ENCODE data around the gene RUSF1. TPM values are rescaled to one million over a fixed set of nuclear protein-coding genes. Genes with fewer than 3 reads are reported as not detected.
"Not testable (repeated sequence)": the region's sequence is repeated elsewhere in the genome, so short reads cannot be mapped to it uniquely, and the experiment has no call there.

Gene RUSF1
- polyA plus RNA-seq, 3 donors, result 69.2 to 72.4 (median 71.8) TPM

GRCh38 chr16:31488468-31489297 lies 19.5 kb downstream of the RUSF1 start:
- no peak for DNase-seq (ENCODE audit: low read depth in 3 of 3, low spot score in 2 of 3)

- DNase-seq (ENCODE audit: low read depth in 3 of 3, low spot score in 2 of 3), result no peak
Observed at GRCh38 chr16:31487720-31488467, 20.3 kb downstream of the RUSF1 start.

- no peak for DNase-seq (ENCODE audit: low read depth in 3 of 3, low spot score in 2 of 3)
Observed at GRCh38 chr16:31487071-31487719, 21.0 kb downstream of the RUSF1 start.

- no peak for DNase-seq (ENCODE audit: low read depth in 3 of 3, low spot score in 2 of 3)
Observed at GRCh38 chr16:31486045-31486444, 22.1 kb downstream of the RUSF1 start.

GRCh38 chr16:31485571-31485970 lies 22.6 kb downstream of the RUSF1 start:
- DNase-seq (ENCODE audit: low read depth in 3 of 3, low spot score in 2 of 3), result no peak

- no peak for DNase-seq (ENCODE audit: low read depth in 3 of 3, low spot score in 2 of 3)
Observed at GRCh38 chr16:31484491-31485171, 23.6 kb downstream of the RUSF1 start.

- DNase-seq (ENCODE audit: low read depth in 3 of 3, low spot score in 2 of 3), result not testable (repeated sequence)
Observed at GRCh38 chr16:31484048-31484447, 24.1 kb downstream of the RUSF1 start.

- DNase-seq (ENCODE audit: low read depth in 3 of 3, low spot score in 2 of 3), result no peak
Observed at GRCh38 chr16:31483081-31483480, 25.1 kb downstream of the RUSF1 start, which contains the start of gene SLC5A2. Gene SLC5A2 (plus strand): TSS chr16:31483123. CDS start chr16:31483137, 14 bp downstream.

GRCh38 chr16:31480851-31481536 lies 27.2 kb downstream of the RUSF1 start:
- DNase-seq (ENCODE audit: low read depth in 3 of 3, low spot score in 2 of 3), result no peak

GRCh38 chr16:31479751-31480150 lies 28.4 kb downstream of the RUSF1 start:
- no peak for DNase-seq (ENCODE audit: low read depth in 3 of 3, low spot score in 2 of 3)

GRCh38 chr16:31478956-31479355 lies 29.2 kb downstream of the RUSF1 start:
- DNase-seq (ENCODE audit: low read depth in 3 of 3, low spot score in 2 of 3), result no peak

- DNase-seq (ENCODE audit: low read depth in 3 of 3, low spot score in 2 of 3), result no peak
Observed at GRCh38 chr16:31477220-31478216, 30.7 kb downstream of the RUSF1 start.

GRCh38 chr16:31476303-31477219 lies 31.6 kb downstream of the RUSF1 start:
- no peak for DNase-seq (ENCODE audit: low read depth in 3 of 3, low spot score in 2 of 3)

- DNase-seq (ENCODE audit: low read depth in 3 of 3, low spot score in 2 of 3), result no peak
Observed at GRCh38 chr16:31475946-31476302, 32.3 kb downstream of the RUSF1 start.

- no peak for DNase-seq (ENCODE audit: low read depth in 3 of 3, low spot score in 2 of 3)
Observed at GRCh38 chr16:31474773-31475738, 33.1 kb downstream of the RUSF1 start.

- no peak for DNase-seq (ENCODE audit: low read depth in 3 of 3, low spot score in 2 of 3)
Observed at GRCh38 chr16:31474173-31474714, 33.9 kb downstream of the RUSF1 start.

Data from right renal cortex interstitium (tissue), 3 donors.